Stimulated activated CD8-positive, alpha-beta memory T cell treated with anti-CD3 and anti-CD28 coated beads, Interleukin-15, amount 100 ng/mL, for 4 hours (primary cell): Measurements from ENCODE around the gene CD226.

Source experiments
- DNase-seq, 2 donors: peaks; one replicate each; pipeline ENCODE4 v3.0.0-alpha.2; 2020; ENCODE audit warnings: low read depth in 2 of 2

CD226 gene

DNA sequence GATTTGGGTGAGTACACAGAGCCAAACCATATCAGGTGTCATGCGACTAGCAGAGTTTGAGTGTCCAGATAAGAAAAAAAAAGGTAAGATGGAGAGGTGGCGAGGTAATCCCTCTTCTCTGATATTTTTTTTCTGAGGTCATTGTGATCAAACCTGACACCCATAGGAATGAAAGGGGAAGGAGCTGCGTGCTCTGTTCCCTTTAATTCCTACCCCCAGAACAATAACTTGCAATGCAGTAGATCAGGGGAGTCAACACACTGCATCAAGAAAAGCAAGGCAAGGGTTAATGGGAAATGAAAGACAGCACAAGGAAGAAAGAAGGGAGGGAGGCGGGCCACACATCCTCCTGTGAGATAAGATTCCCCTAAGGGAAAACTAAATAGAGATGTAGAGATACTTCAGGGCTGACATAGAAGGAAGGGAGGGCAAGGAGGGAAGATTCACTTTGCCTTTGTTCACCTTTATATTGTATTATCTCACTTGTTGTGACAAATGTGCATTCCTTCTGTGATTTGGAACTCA is 132.8 kb downstream of the CD226 start:
- no peak for DNase-seq

- DNase-seq = no peak
Observed at GRCh38 chr18:69813559-69813958, 134.1 kb downstream of the CD226 start.

DNA sequence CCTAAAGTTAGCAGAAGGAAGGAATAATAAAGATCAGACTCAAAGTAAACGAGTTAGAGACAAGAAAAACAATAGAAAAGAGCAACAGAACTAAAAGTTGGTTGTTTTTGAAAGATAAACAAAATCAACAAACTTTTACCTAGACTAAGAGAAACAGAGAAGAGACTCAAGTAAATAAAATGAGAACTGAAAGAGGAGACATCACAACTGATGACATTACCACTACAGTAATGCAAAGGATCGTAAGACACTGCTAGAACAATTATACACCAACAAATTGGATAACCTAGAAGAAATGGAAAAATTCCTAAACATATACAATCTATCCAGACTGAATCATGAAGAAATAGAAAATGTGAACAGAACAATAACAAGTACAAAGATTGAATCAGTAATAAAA is 139.3 kb downstream of the CD226 start:
- DNase-seq = no peak

DNA sequence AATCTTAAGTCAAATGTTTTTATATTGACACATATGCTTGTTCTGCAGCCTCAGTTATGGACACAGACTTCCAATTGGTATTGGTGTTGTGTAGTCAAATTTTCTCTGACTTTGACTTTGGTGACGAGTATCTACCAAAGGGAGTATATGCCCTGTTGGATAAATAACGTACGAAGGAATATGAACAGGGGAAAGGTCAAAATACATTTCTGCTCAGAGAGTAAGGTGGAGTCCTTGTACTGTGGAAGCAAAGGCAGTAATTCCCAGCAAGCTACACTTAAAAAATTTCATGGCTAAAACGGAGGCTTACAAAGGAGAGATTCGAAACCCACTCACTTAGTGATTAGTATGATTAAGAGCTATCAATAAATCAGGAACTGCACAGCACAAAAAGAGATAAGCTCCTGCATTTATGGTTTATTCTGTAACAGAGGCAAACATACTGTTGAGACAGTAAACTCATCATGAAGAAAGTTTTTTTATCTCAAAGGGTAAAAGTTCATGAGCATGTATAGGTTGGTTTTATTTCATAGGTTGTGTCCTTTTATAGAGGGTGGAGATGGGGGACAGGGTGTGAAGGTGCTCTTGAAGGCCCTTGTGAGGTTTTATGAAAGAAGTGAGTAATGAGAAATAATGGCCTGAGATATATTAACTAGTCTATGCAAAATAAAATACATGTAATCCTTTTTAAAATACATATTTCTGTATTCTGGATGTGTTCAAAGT is 142.7 kb downstream of the CD226 start:
- DNase-seq = no peak
